ENCODE data around the gene TUT1. TPM values are rescaled to one million over a fixed set of nuclear protein-coding genes. Genes with fewer than 3 reads are reported as not detected.

Gene TUT1
- polyA plus RNA-seq, 3 donors = 21.2 to 27.7 (median 23.7) TPM

GRCh38 chr11:62610814-62611704 lies 19.7 kb upstream of the TUT1 start:
- DNase-seq (ENCODE audit: extremely low read depth in 1 of 11, low read depth in 9 of 11, low spot score in 4 of 11) = no peak

GRCh38 chr11:62610403-62610802 lies 19.1 kb upstream of the TUT1 start:
- DNase-seq (ENCODE audit: extremely low read depth in 1 of 11, low read depth in 9 of 11, low spot score in 4 of 11) = no peak

- no peak for DNase-seq (ENCODE audit: extremely low read depth in 1 of 11, low read depth in 9 of 11, low spot score in 4 of 11)
These were observed 17.5 kb upstream of the TUT1 start for GRCh38 chr11:62608776-62609175.

GRCh38 chr11:62607714-62608113 lies 16.4 kb upstream of the TUT1 start:
- no peak for DNase-seq (ENCODE audit: extremely low read depth in 1 of 11, low read depth in 9 of 11, low spot score in 4 of 11)

- no peak for DNase-seq (ENCODE audit: extremely low read depth in 1 of 11, low read depth in 9 of 11, low spot score in 4 of 11)
These were observed 14.6 kb upstream of the TUT1 start for GRCh38 chr11:62605902-62606301.

GRCh38 chr11:62605467-62605866 lies 14.1 kb upstream of the TUT1 start:
- no peak for DNase-seq (ENCODE audit: extremely low read depth in 1 of 11, low read depth in 9 of 11, low spot score in 4 of 11)

- peak in 4 of 11 donors; percentile 42 to 57 (median 48) for DNase-seq (ENCODE audit: extremely low read depth in 1 of 11, low read depth in 9 of 11, low spot score in 4 of 11)
These were observed 13.3 kb upstream of the TUT1 start for GRCh38 chr11:62604460-62605120.

GRCh38 chr11:62603776-62604299 lies 12.5 kb upstream of the TUT1 start:
- no peak for DNase-seq (ENCODE audit: extremely low read depth in 1 of 11, low read depth in 9 of 11, low spot score in 4 of 11)

- no peak for DNase-seq (ENCODE audit: extremely low read depth in 1 of 11, low read depth in 9 of 11, low spot score in 4 of 11)
These were observed 11.7 kb upstream of the TUT1 start for GRCh38 chr11:62603072-62603408.

GRCh38 chr11:62602141-62603071 lies 11.1 kb upstream of the TUT1 start:
- peak in 5 of 11 donors; percentile 44 to 51 (median 47) for DNase-seq (ENCODE audit: extremely low read depth in 1 of 11, low read depth in 9 of 11, low spot score in 4 of 11)

GRCh38 chr11:62601372-62602140 lies 10.2 kb upstream of the TUT1 start, which contains the start of gene MTA2:
Gene MTA2 (minus strand): TSS chr11:62601865. CDS start chr11:62601450, 415 bp downstream.
- DNase-seq (ENCODE audit: extremely low read depth in 1 of 11, low read depth in 9 of 11, low spot score in 4 of 11) = peak; percentile 95 to 97 (median 96)

- no peak for DNase-seq (ENCODE audit: extremely low read depth in 1 of 11, low read depth in 9 of 11, low spot score in 4 of 11)
These were observed 9.7 kb upstream of the TUT1 start for GRCh38 chr11:62601122-62601371.

- DNase-seq (ENCODE audit: extremely low read depth in 1 of 11, low read depth in 9 of 11, low spot score in 4 of 11) = no peak
These were observed 9.2 kb upstream of the TUT1 start for GRCh38 chr11:62600367-62601121.

GRCh38 chr11:62599901-62600300 lies 8.6 kb upstream of the TUT1 start:
- DNase-seq (ENCODE audit: extremely low read depth in 1 of 11, low read depth in 9 of 11, low spot score in 4 of 11) = no peak

GRCh38 chr11:62599069-62599696 lies 7.9 kb upstream of the TUT1 start:
- peak in 10 of 11 donors; percentile 78 to 95 (median 90) for DNase-seq (ENCODE audit: extremely low read depth in 1 of 11, low read depth in 9 of 11, low spot score in 4 of 11)

- DNase-seq (ENCODE audit: extremely low read depth in 1 of 11, low read depth in 9 of 11, low spot score in 4 of 11) = no peak
These were observed 3.8 kb upstream of the TUT1 start for GRCh38 chr11:62595124-62595523.

- DNase-seq (ENCODE audit: extremely low read depth in 1 of 11, low read depth in 9 of 11, low spot score in 4 of 11) = peak in 4 of 11 donors; percentile 46 to 51 (median 50)
These were observed 2.2 kb upstream of the TUT1 start for GRCh38 chr11:62593434-62594044.
